Natural killer cell (primary cell): ENCODE data around the gene SLX4IP. TPM values are rescaled to one million over a fixed set of nuclear protein-coding genes. Genes with fewer than 3 reads are reported as not detected.
A peak's percentile ranks its signal among the peaks of the same experiment; 100 is the strongest.

Source experiments
- ATAC-seq, 3 donors: fragments of 150-1000 bp in 2 of 3; fragments of 200-7000 bp in 1 of 3; cut with Tn5 transposase; 1 replicate in 1 of 3; 2 replicates in 2 of 3; pipeline ENCODE4 v1.10.0; 2021; ENCODE audit warnings: mild to moderate bottlenecking in 2 of 3, moderate library complexity in 2 of 3
- DNase-seq, 2 donors: peaks; one replicate each; pipeline versions ENCODE4 v3.0.0 to v3.0.0-alpha.2; 2013 to 2021; ENCODE audit warnings: mixed read lengths in 1 of 2
- H3K27ac ChIP-seq: one replicate; pipeline ENCODE4 v1.5.1; 2013; ENCODE audit warnings: mild to moderate bottlenecking, low read length
- H3K27me3 ChIP-seq: one replicate; pipeline ENCODE4 v1.6.1; 2013; ENCODE audit warnings: low read length; ENCODE audit not compliant: control insufficient read depth, insufficient read depth
- H3K36me3 ChIP-seq: one replicate; pipeline ENCODE4 v1.6.1; 2013; ENCODE audit warnings: low read length; ENCODE audit not compliant: control insufficient read depth, insufficient read depth
- H3K4me1 ChIP-seq: one replicate; pipeline ENCODE4 v1.6.1; 2013; ENCODE audit warnings: low read length; ENCODE audit not compliant: control insufficient read depth, insufficient read depth
- H3K4me3 ChIP-seq: one replicate; pipeline ENCODE4 v1.5.1; 2013; ENCODE audit warnings: low read length
- H3K9me3 ChIP-seq: one replicate; pipeline ENCODE4 v1.6.1; 2013; ENCODE audit warnings: low read length; ENCODE audit not compliant: control insufficient read depth, insufficient read depth
- H3K27ac Mint-ChIP-seq, 2 donors: one replicate each; pipeline ENCODE4 v1.8.0; 2022; ENCODE audit warnings: mild to moderate bottlenecking in 2 of 2, mixed read lengths in 2 of 2, moderate library complexity in 1 of 2
- H3K27me3 Mint-ChIP-seq, 2 donors: one replicate each; pipeline ENCODE4 v1.8.0; 2022; ENCODE audit warnings: low read depth in 2 of 2, mixed read lengths in 2 of 2
- H3K36me3 Mint-ChIP-seq: one replicate; pipeline ENCODE4 v1.8.0; 2022; ENCODE audit warnings: mixed read lengths
- H3K4me1 Mint-ChIP-seq, 2 donors: one replicate each; pipeline ENCODE4 v1.8.0; 2022; ENCODE audit warnings: mixed read lengths in 2 of 2
- H3K4me3 Mint-ChIP-seq: one replicate; pipeline ENCODE4 v1.8.0; 2022; ENCODE audit warnings: mild to moderate bottlenecking, moderate library complexity, mixed read lengths
- H3K9me3 Mint-ChIP-seq, 2 donors: one replicate each; pipeline ENCODE4 v1.8.0; 2022; ENCODE audit warnings: mixed read lengths in 2 of 2
- CTCF ChIP-seq: fragments of 200-600 bp; IDR thresholded peaks from one replicate; pipeline ENCODE4 v1.8.0; 2022; ENCODE audit warnings: antibody characterized with exemption
- WGBS: methylation state at CpG from one replicate; pipeline ENCODE4 v1.1.7; 2013; ENCODE audit warnings: missing lambda C conversion rate; ENCODE audit not compliant: insufficient coverage; 5-methylcytosine and 5-hydroxymethylcytosine counted together
- intact Hi-C: fragments of 100-400 bp; cut with micrococcal nuclease; formaldehyde crosslinking; loops from one replicate; pipeline ENCODE4 v1.14.2; 2022
- total RNA-seq, 4 donors: library from RNA; stranded (reverse); fragments of 120-200 nt in 1 of 4; gene quantifications; one replicate each; pipeline versions ENCODE4 v1.2.3 to v1.2.4, GENCODE V29; 2013 to 2022

SLX4IP gene
- total RNA-seq, 3 donors from 2014 or later (not counting 1 experiment from before 2014, with no cell fraction given) = 2.9 to 5.5 (median 5.2) TPM

GRCh38 chr20:10467681-10468339 lies 32.7 kb downstream of the SLX4IP start:
- intact Hi-C loops = loop anchor here (5.0 kb wide), 1 partner anchor 204 kb away; the partner anchor contains the start of gene JAG1
- no peak for ATAC-seq
- DNase-seq = no peak
- Mint-ChIP-seq H3K4me3 (no peak overlapping the region), H3K36me3 (no peaks in the 10 kb centered on the region), H3K4me1 (peaks cover 10 to 15% of the 10 kb centered on the region in 2 donors), H3K9me3 (no peaks in the 10 kb centered on the region), H3K27me3 (no peaks in the 10 kb centered on the region), H3K27ac (peak overlapping the region in 1 of 2 donors; percentile 12)
- no peak overlapping the region for H3K4me3 ChIP-seq
- TF ChIP-seq CTCF = no peak
- no peaks in the 10 kb centered on the region for H3K9me3 ChIP-seq
- no peaks in the 10 kb centered on the region for H3K4me1 ChIP-seq
- no peaks in the 10 kb centered on the region for H3K36me3 ChIP-seq
- WGBS = 45% methylated on average over 2 of the region's 3 CpGs
- no peak overlapping the region for H3K27ac ChIP-seq
- H3K27me3 ChIP-seq = no peaks in the 10 kb centered on the region

DNA sequence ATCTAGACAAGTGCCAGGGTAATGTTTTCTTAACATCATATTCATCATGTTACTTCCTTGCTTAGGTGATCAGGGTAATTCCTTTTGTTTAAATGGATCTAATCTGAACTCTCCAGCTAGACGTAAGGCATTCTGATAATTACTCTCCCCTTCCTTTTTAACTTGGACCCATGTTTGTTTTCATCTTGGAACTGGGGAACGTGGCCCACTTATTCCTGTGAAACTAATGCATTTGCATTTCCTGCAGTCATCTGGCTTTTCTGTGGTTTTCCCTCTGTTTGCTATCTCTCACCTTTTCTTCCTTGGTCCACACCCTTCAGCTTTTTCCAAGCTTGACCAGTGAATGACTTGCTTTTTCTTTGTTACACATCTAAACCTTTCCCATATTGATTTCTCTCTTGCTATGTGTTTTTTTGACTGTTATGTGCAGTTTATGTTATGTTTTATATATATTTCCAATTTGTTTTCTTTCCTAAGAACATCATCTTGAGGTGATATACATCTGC lies 33.3 kb downstream of the SLX4IP start:
- H3K36me3 ChIP-seq = no peaks in the 10 kb centered on the region
- H3K27me3 ChIP-seq = no peaks in the 10 kb centered on the region
- no peak for TF ChIP-seq CTCF
- no peak overlapping the region for H3K4me3 ChIP-seq
- DNase-seq = no peak
- no peaks in the 10 kb centered on the region for H3K36me3 Mint-ChIP-seq
- H3K27me3 Mint-ChIP-seq = no peaks in the 10 kb centered on the region
- H3K4me3 Mint-ChIP-seq = no peak overlapping the region
- no peak for ATAC-seq
- no peaks in the 10 kb centered on the region for H3K9me3 Mint-ChIP-seq
- WGBS = 72% methylated on average over 2 of the region's 2 CpGs
- intact Hi-C loops = loop anchor here (5.0 kb wide), 1 partner anchor 204 kb away; the partner anchor contains the start of gene JAG1
- H3K9me3 ChIP-seq = no peaks in the 10 kb centered on the region
- peaks cover 10% of the 10 kb centered on the region in 2 donors for H3K4me1 Mint-ChIP-seq
- H3K27ac Mint-ChIP-seq = peak overlapping the region in 1 of 2 donors; percentile 12
- no peak overlapping the region for H3K27ac ChIP-seq
- no peaks in the 10 kb centered on the region for H3K4me1 ChIP-seq

GRCh38 chr20:10469056-10469455 lies 34.0 kb downstream of the SLX4IP start:
- no peak overlapping the region for H3K4me3 Mint-ChIP-seq
- ATAC-seq (no peak), DNase-seq (no peak)
- Histone ChIP-seq H3K27me3 (no peaks in the 10 kb centered on the region), H3K36me3 (no peaks in the 10 kb centered on the region), H3K27ac (no peak overlapping the region), H3K9me3 (no peaks in the 10 kb centered on the region), H3K4me3 (no peak overlapping the region), H3K4me1 (no peaks in the 10 kb centered on the region)
- WGBS = 100% methylated on average over 1 of the region's 2 CpGs
- H3K36me3 Mint-ChIP-seq = no peaks in the 10 kb centered on the region
- H3K27me3 Mint-ChIP-seq = no peaks in the 10 kb centered on the region
- intact Hi-C loops = loop anchor here (1.0 to 5.0 kb wide), 3 partner anchors 67 to 203 kb away; partner anchors contain the start of gene JAG1
- H3K27ac Mint-ChIP-seq = no peak overlapping the region
- no peaks in the 10 kb centered on the region for H3K9me3 Mint-ChIP-seq
- no peak for TF ChIP-seq CTCF
- peaks cover 10% of the 10 kb centered on the region in 2 donors for H3K4me1 Mint-ChIP-seq
